RKO (cell line): ENCODE data around the gene AGGF1.
"Not testable (repeated sequence)": the region's sequence is repeated elsewhere in the genome, so short reads cannot be mapped to it uniquely, and the experiment has no call there.

ENCODE experiments used
- DNase-seq: peaks from one replicate; pipeline ENCODE4 v3.0.0-alpha.2; 2016; ENCODE audit warnings: low spot score

Gene AGGF1, protein sequence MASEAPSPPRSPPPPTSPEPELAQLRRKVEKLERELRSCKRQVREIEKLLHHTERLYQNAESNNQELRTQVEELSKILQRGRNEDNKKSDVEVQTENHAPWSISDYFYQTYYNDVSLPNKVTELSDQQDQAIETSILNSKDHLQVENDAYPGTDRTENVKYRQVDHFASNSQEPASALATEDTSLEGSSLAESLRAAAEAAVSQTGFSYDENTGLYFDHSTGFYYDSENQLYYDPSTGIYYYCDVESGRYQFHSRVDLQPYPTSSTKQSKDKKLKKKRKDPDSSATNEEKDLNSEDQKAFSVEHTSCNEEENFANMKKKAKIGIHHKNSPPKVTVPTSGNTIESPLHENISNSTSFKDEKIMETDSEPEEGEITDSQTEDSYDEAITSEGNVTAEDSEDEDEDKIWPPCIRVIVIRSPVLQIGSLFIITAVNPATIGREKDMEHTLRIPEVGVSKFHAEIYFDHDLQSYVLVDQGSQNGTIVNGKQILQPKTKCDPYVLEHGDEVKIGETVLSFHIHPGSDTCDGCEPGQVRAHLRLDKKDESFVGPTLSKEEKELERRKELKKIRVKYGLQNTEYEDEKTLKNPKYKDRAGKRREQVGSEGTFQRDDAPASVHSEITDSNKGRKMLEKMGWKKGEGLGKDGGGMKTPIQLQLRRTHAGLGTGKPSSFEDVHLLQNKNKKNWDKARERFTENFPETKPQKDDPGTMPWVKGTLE

DNA sequence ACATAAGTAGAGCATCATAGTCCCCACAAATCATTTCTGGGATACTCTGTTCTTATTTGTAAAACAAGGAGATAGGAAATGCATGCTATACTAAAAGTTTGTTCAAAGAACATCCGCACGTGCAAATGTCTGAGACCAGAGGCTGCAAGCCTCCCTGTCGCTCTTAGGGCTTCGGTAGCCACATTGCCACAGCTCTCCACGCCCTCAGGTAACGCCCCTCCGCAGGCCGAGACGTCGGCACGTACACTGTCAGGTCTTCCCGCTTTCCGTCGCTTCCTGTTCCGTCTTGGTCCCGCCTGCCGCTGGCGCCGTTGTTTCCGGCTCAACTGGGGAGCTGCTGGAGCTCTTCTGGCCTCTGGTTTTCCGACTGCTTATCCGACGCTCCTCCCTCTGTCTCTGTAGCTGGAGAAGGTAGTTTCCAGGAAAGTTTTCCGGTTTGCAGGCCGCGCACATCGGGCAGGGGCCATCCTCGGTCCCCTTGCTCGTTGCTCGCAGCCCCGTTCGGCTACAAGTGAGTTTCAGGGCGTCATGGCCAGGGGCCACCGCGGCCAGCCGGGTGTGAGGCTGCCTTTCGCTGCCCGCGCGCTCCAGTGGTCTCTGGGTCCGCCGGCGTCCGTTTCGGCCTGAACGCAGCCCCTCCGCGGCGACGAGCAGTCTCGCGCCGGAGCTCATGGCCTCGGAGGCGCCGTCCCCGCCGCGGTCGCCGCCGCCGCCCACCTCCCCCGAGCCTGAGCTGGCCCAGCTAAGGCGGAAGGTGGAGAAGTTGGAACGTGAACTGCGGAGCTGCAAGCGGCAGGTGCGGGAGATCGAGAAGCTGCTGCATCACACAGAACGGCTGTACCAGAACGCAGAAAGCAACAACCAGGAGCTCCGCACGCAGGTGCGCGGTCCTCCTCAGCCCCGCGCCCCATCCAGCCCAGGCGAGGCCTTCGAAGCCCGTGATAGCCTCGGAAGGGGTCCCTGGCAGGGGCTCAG, at the start of gene AGGF1:
Gene AGGF1, plus strand, starts transcription at position 308 of the 975 bp plus-strand sequence. Its CDS starts 363 bp downstream, at position 671.
- peak; percentile 95 for DNase-seq

DNA sequence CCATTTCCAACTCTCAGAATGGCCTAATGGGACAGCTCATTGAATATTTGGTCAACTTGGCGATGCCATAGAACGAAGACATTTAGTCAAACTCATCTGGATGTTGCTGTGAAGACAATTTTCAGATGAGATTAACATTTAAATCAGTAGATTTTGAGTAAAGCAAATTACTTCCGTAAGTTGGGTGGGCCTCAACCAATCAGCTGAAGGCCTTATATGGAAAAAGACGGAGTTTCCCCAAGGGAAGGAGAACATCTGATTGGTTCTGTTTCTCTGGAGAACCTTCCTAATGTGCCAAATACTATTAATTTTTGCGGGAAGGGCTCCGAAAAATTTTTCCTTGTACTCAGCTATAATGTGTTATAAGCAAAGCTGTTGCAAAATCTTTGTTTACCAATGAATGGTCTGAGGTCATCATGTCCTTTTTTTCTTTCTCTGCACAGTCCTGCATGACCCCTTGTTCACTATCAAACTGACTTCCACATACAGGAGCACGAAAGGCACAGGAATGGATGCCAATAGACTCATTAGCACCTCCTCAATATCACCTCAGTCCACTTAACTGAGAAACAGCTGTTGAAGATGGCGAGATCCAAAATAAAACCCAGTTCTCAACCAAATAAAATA, 49.6 kb upstream of the AGGF1 start:
- no peak for DNase-seq

DNA sequence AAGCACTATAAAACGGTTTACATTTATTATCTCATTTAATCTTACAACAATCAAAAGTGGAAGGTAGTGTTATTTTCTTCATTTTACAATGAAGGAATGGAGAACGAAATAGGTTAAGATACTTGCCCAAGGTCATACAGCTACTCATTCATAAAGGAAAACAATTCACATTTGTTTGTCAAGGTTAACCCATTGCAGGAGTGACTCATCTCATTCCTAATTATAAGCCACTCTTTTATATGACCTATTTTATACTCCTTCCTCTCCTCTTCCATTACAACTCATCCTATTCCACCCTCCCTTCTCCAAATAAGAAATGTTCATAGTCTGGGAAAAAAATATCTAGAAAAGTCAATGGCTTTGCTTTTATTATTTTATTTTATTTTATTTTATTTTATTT, 47.8 kb upstream of the AGGF1 start:
- no peak for DNase-seq

DNA sequence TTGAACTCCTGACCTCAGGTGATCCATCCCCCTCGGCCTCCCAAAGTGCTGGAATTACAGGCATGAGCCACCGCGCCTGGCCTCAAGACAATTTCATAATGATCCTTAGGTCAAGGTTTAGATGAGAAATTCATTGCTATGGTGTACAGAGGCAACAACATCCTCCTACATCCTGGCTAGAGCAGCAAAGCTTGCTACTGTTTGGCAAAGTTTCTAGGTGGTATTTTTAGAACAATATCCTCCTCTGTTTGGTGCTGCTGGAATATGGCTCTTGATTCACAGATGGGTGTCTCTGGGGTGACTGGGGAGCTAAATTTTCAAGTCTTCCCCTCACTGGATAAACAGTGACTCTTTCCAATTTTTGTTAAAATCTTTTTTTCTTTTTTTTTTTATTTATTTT, 46.7 kb upstream of the AGGF1 start:
- DNase-seq = no peak

DNA sequence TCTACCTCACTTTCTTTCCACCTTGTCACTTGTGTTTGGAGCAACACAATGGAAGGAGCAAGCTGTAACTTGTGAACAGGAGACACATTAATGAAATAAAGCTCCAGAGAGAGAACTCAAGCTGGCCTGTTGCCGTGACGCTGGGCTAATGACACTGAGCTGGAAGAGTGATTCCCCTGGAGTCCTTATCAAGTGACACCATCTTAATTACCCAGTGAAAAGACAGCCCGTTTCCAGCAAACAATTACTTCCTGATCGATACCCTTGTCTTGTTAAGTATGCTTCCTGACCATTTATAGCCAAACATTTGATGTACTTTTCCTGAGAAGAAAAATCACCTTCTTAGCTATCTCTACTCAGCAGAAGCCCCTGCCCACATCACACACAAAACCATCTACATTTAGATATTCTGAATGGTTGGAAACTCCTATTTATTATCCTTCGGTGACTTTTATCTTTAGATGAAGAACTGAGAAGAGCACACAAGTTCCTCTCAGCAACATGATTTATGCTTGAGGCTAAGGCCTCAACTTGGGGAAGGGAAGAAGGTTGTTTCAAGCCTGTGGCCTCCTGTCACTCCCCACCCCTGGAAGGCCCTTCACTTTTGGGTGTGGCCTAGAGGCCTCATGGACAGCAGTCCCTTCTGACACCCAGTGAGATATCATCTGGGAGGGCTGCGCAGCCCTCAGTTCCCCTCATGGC, 43.2 kb upstream of the AGGF1 start:
- DNase-seq = no peak

DNA sequence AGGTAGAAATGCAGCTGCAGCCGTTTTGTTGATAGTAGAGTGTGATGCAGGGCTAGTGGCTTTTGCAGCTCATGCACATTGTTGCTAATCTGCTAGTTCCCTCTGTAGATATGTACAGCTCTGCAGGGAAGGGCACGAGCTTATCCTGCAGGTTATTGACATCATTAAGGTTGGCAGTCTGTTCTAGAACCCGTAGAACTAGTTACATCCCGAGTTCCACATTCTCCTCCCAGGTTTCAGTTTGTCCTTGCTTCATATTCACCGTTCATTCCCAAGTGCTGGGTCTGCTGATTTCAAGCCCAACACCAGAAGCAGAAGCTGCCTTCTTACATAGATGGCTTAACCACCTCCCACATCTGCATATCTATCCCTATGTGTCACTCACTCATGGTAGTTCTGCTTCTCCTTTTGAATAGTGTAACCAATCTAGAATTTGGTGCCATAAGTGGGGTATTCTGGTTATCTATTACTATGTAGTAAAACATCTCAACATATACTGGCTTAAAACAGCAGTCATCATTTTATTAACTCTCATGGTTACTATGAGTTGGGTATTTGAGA, 39.2 kb upstream of the AGGF1 start:
- DNase-seq = no peak

DNA sequence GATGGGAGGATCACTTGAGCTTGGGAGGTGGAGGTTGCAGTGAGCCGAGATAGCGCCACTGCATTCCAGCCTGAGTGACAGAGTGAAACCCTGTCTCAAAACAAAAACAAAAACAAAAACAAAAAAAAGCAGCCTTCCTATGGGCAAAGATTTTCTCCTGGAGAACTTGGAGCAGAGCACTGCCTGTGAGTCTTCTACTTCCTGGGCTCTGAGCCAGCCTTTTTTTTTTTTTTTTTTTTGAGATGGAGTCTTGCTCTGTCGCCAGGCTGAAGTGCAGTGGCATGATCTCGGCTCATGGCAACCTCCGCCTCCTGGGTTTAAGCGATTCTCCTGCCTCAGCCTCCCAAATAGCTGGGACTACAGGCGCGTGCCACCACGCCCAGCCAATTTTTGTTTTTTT, 36.8 kb upstream of the AGGF1 start:
- not testable (repeated sequence) for DNase-seq

DNA sequence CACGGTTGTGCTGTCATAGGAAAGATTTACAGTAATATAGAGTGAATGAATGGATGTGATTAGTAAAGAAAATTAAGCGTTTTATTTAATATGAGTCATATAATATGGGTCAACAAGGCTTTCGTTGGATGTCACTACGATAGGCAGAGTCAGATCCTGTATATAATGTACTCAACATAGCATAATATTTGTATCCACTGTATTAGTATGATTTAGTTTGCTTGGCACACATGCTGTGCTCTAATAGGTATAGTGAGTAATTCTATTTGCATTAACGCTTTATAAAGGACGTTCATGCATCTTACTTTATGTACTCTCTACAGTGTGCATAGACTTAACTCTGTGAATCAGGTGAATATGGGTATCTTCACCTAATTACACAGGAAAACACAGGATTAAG, 35.9 kb upstream of the AGGF1 start:
- DNase-seq = no peak

DNA sequence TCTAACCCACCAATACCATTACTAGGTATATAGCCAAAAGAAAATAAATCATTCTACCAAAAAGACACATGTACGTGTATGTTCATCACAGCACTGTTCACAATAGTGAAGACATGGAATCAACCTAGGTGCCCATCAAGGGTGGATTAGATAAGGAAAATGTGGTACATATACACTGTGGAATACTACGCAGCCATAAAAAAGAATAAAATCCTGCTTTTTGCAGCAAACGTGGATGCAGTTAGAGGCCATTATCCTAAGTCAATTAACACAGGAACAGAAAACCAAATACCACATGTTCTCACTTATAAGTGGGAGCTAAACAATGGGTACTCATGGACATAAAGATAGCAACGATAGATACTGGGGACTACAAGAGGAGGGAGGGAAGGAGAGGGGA, 32.0 kb upstream of the AGGF1 start:
- DNase-seq = not testable (repeated sequence)

DNA sequence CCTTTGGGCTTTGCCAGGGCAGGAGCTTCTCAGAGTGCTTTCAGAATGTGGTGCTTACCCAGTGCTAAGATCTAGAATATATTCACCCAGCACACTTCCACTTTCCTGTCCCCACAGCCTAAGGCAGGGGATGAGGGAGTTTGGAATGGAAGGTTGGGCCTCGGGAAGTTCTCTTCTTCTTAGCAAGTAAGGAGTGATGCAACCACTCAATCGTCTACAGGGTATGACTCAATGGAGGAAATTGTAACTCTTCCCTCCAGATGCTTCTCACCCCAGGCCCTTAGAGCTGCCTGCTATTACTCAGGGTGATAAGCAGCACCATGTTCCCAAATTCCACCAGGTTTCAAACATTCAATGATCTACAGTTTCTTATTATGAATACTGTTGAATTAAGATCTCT, 30.8 kb upstream of the AGGF1 start:
- DNase-seq = peak; percentile 58

DNA sequence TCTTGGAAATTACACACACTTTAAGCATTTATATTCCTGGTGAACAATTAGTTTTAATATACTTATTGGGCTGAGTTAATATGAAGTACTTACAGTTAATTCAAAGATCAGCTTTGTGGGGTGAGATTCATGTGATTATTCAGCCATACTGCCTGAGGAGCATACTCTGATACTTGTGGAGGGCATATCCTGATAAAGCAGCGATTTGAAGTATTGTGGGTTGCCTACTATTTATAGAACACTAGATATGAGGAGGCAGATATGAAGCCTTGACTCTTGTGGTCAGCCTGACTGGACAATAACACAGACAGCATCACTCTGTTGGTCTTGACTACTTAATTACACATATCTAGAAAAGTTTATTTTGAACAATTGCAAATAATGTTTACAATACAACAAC, 27.0 kb upstream of the AGGF1 start:
- no peak for DNase-seq

DNA sequence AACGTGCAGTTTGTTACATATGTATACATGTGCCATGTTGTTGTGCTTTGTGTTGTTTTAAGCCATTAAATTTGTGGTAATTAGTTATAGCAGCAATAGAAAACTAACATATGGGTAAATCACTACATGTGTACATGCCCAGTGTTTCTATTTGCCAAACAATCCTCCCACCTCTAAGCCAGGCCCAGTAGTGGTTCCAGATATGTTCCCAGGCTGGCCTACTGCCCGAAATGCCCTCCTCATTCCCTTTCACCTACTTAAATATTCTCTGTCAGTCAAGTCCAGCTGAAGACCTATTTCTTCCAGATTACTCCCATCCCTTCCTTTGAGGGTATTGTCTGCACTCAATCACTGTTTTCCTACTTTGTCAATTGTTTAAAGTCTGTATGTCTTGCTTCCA, 24.1 kb upstream of the AGGF1 start:
- no peak for DNase-seq

DNA sequence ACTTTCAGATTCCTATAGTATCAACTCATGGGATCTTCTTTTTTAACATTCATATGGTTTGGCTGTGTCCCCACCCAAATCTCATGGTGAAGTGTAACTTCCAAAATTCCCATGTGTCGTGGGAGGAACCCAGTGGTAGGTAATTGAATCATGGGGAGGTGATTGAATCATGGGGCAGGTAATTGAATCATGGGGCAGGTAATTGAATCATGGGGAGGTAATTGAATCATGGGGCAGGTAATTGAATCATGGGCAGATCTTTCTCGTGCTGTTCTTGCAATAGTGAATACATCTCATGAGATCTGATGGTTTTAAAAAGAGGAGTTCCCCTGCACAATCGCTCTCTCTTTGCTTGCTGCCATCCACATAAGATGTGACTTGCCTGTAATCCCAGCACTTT, 21.8 kb upstream of the AGGF1 start:
- DNase-seq = no peak

DNA sequence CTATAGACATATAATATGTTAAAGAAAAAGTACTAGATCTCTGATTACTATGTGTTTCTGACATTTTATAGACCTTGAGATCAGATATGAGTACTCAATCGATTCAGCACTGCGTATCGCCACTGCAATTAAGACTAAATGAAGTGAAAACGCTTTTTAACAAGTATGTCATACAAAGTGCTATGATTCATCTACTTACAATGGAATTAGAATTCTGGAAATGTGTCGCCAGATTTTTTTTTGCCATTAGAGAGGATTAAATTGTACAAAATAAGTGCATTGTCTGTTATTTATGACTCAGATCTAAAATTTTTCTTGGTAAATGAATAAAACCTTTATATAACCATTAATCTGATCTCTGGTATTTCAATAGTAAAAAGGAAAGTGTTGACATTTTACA, 20.0 kb upstream of the AGGF1 start:
- DNase-seq = no peak

DNA sequence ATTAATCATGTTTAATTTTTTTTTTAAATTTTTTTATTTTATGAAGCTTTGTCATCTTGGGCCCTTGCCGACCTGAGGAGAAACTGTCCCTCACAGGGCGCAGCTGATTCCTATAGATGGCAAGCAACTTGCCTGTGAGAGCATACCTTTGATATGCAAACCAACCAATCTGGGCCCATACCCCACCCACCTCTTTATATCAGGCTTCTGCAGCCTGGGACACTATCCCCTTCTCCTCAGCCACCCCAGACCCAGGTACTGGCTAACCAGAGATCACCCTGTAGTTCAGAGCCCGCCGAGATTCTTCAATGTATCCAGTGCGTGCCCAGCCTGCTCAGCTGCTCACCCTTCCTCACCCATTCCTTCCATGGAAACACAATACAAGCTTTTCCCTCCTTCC, 18.7 kb upstream of the AGGF1 start:
- no peak for DNase-seq

DNA sequence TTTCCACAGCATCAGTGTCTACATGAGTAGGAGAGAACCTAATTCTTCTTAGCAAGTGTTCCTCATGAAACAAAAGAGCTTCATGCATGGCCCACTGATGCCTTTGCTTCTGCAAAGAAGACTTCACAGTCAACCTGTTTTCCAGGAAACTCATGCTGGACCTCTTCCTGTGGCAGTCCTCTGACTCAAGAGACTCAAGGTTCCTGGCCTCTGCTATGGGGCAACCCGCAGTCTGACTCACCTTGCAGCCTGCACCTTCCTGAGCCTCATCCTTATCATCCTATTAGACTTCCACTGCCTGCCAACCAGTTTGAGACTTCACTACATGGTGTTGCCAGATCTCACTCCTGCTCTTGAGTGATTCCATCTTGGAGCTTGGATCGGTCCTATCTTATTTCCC, 17.6 kb upstream of the AGGF1 start:
- DNase-seq = no peak

DNA sequence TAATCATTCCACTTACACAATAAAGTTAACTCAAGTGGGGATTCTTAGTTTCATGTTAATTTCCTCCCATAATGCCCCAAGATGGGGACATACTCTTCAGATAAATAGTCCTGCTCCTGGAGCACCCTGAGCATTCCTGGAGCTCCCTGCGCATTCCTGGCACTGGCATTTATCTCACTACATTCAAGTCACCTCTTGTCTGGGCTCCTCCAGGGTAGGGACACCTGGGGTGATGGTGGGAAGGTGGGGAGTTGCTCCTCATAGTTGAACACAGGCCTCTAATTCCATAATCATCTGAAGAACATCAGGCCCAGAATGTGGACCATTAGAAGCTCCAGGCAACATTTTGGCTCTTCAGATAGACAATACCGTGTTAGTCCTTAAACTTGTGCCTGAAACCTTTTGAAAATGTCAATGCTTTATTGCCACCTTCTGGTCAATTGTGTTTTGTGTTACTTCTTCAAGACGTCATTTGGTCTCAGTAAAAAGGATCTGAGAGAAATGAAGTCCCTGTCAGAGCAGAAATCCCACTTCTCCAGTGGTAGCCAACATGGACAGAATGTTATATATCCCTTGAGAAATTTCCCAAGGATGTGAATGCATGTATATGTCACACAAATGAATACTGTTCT, 14.2 kb upstream of the AGGF1 start:
- peak; percentile 63 for DNase-seq

DNA sequence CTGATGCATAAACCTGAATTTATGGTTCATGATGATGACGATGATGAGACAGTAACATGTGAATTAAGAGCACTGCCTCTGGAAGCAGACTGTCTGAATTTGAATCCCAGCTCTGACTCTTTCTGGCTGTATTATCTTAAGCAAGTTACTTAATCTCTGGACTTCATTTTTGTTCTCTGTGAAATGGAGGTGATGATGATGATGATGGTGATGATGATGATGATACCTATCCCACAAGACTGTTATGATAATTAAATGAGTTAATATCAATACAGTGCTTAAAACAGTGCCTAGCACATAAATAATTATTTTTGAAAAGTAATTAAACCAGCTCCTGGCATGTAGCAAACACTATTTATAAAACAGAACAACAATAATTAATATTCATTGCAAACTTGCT, 13.2 kb upstream of the AGGF1 start:
- no peak for DNase-seq

DNA sequence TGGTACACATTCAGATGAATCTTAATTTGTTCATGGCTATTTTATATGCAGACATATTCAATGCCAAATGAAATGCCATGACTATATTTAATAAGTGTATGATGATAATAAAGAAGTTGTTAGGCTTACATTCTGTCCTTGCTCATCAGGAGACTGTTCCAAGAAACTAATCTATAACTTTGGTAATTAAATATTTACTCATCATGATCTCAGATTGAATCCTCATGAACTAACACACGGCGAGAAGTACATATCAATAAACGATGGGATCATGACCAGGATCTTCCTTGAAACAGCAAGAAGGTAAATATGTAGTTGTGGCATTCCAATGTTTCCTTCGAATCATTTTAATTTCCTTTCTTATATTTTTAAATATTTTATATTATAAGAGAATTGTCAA, 12.5 kb upstream of the AGGF1 start:
- no peak for DNase-seq
